HG03108 (cell line): ENCODE measurements around the gene ATXN7L3.

Experiments
- ATAC-seq: cut with Tn5 transposase; IDR thresholded peaks from one replicate; pipeline ENCODE4 v1.9.1; 2021; ENCODE audit warnings: moderate library complexity; ENCODE audit not compliant: unreplicated experiment

Gene ATXN7L3

DNA sequence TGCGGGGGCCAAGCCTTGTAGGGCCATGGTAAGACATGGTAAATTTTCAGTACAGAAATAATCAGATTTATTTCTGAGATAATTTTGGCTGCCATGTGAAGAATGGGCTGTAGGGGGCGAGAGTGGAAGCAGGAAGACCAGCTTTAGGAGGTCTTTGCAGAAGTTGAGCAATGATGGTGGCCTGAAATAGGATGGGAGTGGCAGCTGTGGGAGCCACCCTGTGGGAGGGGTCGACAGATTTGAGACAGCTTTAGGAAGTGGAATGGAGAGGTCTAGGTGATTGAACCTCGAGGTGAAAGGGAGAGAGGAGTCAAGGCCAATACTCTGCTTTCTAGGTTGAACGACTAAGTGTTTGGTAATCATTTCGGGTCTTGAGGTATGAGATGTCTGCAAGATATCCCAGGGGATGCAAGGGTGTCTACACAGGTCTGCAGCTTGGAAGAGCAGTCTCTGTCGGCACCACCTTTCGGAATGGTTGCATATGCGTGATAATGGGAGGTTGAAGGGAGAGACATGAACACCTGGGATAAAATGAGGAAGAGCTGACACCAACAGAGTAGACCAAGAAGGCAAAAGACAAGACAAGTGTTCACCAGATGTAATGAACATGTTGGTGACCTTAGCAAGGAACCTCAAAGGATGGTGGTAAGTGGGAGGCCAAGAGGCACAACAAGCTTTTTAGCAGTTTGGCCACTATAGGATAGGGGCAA, 4.2 kb upstream of the ATXN7L3 start:
- ATAC-seq, result no peak

DNA sequence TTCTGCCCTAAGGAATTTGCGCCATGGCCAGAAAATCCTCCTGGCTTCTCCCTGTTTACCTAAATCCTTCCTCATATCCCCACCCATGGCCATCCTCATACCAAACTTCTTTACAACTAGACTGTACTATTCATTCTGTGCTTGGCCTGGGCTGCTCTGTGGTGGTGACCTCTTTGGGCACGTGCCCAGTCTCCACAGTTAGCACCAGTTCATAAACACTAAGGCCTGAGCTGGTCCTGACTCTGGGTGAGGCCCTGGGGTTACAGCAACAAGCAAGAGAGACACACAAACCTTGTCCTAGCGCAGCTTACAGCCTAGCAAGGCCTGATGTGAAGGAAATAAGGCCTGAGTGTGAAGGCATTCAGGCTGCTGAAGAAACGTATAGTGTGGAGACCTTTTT, 3.1 kb upstream of the ATXN7L3 start:
- ATAC-seq, result no peak

DNA sequence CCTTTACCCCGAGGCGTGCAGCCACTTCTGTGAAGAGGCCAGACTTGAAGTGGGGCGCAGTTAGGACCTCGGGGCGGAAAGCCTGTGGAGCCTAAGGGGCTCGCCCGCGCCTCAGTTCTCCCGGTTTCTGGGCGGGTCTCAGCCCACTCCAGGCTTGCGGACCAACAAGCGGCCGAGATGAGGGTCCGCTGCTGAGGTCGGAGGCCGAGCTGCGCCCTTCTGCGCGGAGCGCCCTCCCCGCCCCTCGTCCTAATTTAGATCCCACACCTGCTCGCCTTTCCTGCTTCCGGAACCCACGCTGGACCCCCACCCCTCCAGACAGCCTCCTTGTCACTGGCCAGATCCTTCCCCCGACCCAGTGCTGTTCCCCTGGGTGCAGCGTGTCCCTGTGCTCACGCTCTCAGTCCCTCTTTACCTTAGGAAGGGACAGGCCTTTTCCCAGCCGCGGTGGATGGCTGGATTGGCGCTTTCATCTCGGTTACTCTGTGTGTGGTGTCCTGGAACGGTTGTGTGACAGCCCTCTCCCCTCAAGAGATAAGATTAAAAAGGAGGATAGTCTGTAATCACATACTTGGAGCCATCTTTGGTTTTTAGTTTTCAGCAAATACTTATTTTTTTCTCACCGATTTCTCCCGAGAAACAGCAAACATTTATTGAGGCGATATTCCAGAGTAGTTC, 933 bp upstream of the ATXN7L3 start:
- ATAC-seq, result no peak

GRCh38 chr17:44198721-44199552, 747 bp downstream of the ATXN7L3 start:
- ATAC-seq, result peak; percentile 15

DNA sequence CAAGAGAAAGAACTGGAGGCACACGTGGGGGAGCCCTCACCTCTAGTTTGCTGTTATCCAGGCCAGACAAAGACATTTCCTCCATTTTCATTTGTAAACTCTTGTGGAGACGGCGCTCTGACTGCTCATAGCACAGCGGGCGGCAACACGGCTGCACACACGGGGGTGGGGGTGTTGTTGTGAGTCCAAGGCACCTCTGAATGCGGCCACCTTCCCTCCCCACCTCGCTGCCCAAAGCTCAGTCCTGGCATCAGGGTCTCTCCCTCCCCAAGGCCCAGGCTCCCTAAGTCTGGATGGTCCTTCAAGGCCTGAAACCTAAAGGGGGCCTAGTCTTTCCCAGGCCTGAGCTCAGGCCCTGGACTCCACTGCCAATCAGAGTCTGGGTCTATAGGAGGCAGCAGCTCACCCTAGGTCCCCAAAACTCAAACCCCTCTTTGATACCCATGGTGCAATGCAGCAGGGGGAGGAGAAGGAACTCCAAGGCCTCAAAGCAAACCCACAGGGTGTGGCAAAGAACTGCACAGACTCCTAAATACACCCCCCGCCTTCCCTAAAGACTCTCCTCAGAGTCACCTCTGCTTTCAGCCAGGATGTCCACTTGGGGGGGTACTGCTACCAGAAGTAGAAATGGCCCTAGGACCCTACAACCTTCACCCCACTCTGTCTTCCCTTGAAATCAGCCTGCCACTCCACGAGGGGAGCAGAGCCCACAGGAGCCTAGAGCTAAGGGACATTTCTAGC, 1.5 kb downstream of the ATXN7L3 start:
- no peak for ATAC-seq

- no peak for ATAC-seq
Measured at GRCh38 chr17:44197107-44197506, 2.6 kb downstream of the ATXN7L3 start.

- no peak for ATAC-seq
Measured at GRCh38 chr17:44193326-44194084, 6.2 kb downstream of the ATXN7L3 start.

DNA sequence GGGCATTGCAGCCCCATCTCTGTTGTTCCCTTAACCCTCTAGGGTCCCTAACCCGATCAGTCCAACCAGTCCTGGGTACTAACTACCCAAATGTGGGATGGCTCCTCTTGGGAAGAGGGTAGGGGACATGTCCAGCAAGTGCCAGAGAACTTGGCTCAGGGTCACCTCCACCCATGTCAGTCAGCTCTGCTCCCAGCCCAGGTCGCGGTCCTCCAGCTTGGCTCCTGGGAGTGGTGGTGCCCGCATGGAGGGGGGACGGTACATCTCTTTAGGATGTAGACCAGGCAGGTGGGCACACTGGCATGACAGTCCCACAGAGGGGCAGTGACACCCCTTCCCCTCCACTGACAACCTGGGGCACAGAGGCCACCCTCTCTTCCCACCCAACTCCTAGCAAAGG, 6.9 kb downstream of the ATXN7L3 start:
- no peak for ATAC-seq

- ATAC-seq, result no peak
Measured at GRCh38 chr17:44191941-44192496, 7.7 kb downstream of the ATXN7L3 start.

- ATAC-seq, result no peak
Measured at GRCh38 chr17:44191369-44191768, 8.3 kb downstream of the ATXN7L3 start.

DNA sequence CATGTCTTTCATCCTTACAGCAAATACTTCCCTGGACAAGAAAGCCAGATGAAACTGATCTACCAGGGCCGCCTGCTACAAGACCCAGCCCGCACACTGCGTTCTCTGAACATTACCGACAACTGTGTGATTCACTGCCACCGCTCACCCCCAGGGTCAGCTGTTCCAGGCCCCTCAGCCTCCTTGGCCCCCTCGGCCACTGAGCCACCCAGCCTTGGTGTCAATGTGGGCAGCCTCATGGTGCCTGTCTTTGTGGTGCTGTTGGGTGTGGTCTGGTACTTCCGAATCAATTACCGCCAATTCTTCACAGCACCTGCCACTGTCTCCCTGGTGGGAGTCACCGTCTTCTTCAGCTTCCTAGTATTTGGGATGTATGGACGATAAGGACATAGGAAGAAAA, 9.2 kb downstream of the ATXN7L3 start:
- ATAC-seq, result no peak

GRCh38 chr17:44188576-44189403, 10.9 kb downstream of the ATXN7L3 start:
- no peak for ATAC-seq

- peak; percentile 27 for ATAC-seq
Measured at GRCh38 chr17:44187131-44187899, 12.4 kb downstream of the ATXN7L3 start.

GRCh38 chr17:44186307-44187130, 13.2 kb downstream of the ATXN7L3 start, which contains the start of gene TMUB2:
Gene TMUB2 (plus strand): TSS chr17:44186972. CDS start chr17:44187709, 737 bp downstream.
- peak; percentile 78 for ATAC-seq

GRCh38 chr17:44184212-44184810, 15.4 kb downstream of the ATXN7L3 start:
- no peak for ATAC-seq

DNA sequence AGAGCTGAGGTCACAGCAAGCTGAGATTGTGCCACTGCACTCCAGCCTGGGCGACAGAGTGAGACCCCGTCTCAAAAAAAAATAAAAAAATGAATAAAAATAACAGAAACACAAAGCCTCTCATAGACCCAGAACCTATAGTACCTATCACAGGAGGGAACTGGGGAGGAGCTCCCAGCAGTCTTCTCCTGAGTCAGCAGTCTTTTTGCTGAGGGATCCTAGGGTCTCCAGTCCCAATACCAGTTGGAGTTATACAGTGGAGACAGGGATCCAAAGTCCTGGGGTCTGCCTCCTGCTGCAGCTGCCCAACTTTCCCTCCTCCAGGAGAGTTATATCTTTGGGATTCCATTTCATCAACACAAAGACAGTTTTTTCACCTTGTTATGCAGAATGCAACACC, 16.7 kb downstream of the ATXN7L3 start:
- ATAC-seq, result no peak

DNA sequence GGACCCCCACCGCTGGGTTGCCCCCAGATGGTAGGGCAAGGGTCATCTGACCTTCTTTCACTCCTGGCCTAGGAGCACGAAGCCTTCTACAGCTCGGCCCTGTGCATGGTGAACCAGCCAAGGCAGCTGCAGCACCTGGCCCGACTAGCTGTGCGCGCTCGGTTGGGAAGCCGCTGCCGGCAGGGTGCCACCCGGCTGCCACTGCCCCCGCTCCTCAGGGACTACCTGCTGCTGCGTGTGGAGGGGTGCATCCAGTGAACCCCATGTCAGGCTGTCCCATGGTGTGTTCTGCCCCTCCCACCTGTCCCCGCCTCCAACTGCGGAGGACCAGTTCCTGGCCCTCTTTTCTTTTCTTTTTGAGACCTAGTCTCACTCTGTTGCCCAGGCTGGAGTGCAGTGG, 21.6 kb downstream of the ATXN7L3 start:
- ATAC-seq, result no peak
